ENCODE measurements around the gene LLGL2.

LLGL2 gene

DNA sequence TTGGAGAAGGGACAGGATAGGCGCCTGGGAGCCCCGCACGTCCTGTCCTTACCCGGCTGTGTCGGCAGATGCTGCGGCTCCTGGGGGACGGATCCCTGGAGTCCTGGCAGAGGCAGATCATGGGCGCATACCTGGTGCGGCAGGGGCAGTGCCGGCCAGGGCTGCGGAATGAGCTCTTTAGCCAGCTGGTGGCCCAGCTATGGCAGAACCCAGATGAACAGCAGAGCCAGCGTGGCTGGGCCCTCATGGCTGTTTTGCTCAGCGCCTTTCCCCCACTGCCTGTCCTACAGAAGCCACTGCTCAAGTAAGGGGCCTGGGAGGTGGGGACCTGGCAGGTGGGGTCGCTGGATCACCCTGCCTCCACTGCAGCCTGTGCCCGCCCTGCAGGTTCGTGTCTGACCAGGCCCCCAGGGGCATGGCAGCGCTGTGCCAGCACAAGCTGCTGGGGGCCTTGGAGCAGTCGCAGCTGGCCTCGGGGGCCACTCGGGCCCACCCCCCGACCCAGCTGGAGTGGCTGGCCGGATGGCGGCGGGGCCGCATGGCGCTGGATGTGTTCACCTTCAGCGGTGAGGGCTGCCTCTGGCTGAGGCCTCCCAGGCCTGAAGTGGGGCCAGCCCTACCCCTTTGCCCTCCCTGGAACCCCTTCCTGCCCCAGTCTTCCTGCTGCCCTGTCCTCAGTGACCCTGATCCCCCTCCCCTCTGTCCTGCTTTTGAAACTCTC is 87.6 kb downstream of the LLGL2 start:
- no peak for DNase-seq (ENCODE audit: low read depth)

DNA sequence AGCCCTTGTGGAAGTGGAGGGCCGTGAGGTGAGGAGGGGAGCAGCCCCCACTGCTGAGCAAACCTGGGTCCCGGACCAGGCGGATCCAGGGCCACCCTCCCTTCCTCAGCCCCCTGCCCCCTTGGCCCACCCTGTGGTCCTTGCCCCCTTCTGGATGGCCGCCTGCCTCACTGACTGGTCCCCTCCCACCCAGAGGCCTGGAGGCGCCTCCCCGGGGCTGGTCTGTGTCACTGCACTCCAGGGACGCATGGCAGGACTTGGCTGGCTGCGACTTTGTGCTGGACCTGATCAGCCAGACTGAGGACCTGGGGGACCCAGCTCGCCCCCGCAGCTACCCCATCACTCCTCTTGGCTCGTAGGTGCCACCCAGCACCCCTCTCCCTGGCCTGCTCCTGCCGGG is 88.5 kb downstream of the LLGL2 start:
- no peak for DNase-seq (ENCODE audit: low read depth)

DNA sequence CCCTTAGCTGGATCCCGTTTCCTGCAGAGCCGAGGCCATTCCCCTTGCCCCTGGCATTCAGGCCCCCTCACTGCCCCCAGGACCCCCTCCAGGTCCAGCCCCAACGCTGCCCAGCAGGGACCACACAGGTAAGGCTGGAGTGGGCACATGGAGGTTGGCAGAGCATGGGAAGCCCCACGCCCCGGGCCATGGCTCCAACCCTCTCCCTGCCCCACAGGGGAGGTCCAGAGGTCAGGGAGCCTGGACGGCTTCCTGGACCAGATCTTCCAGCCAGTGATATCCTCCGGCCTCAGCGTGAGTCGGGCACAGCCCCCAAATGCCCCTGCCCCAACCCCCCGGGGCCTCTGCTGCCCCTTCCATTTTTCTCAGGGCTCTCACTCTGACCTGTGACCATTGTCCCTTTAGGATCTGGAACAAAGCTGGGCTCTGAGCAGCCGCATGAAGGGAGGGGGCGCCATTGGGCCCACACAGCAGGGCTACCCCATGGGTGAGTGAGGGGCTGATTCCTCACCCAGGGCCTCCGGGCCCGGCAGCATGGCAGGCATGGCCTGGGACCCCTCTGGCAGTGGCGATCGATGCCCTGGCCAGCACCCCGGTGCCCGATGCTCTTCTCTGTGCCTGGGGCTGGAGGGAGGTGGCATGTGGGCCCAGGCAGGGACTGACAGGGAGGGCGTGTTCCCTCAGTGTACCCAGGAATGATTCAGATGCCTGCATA is 89.2 kb downstream of the LLGL2 start:
- DNase-seq (ENCODE audit: low read depth): no peak

DNA sequence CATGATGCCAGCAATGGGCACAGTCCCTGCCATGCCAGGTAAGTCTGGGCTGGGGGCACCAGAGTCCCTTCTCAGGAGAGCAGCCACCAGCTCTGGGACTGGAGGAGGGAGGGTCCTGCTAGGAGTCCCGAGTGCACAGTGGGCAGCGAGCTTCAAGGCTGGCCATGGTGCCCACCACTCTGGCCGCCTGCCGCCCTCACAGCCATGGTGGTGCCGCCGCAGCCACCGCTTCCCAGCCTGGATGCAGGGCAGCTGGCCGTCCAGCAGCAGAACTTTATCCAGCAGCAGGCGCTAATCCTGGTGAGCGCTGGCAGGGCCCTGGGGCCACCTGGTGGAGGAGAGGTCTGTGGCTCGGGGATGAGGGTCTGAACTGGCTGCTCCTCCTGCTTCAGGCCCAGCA is 89.8 kb downstream of the LLGL2 start:
- no peak for DNase-seq (ENCODE audit: low read depth)

DNA sequence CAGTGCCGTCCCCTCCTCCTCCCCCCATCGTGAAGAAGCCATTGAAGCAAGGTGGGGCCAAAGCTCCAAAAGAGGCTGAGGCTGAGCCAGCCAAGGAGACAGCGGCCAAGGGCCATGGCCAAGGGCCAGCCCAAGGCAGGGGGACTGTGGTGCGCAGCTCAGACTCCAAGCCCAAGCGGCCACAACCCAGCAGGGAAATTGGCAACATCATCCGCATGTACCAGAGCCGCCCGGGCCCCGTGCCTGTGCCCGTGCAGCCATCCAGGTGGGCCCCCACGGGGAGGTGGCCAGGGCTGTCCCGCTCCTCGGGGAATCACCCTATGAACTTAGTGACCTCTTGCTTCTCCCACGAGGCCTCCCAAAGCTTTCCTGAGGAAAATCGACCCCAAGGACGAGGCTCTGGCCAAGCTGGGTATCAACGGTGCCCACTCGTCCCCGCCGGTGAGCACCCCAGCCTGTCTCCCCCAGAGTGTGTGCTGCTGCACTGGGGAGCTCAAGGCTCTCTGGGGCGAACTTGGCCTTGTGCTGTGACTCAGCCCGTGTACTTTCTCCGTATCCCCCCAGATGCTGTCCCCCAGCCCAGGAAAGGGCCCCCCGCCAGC is 91.1 kb downstream of the LLGL2 start:
- DNase-seq (ENCODE audit: low read depth): no peak

DNA sequence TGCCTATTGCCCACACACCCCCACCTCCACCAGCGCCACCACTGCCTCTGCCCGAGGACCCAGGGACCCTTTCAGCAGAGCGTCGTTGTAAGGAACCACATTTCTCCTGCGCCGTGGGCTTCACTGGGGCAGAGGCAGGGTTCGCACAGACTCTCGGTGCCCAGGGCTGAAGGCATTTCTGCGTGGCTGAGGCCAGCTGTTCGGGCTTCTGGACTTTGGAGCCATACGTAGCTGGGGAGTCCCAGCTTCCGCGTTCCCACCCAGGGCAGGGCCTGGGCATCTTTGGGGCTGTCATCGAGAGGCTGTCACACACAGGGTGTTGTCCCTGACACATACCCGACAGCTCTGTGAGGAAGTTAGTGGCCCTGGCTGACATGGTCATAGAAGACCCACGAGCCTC is 91.7 kb downstream of the LLGL2 start:
- no peak for DNase-seq (ENCODE audit: low read depth)

DNA sequence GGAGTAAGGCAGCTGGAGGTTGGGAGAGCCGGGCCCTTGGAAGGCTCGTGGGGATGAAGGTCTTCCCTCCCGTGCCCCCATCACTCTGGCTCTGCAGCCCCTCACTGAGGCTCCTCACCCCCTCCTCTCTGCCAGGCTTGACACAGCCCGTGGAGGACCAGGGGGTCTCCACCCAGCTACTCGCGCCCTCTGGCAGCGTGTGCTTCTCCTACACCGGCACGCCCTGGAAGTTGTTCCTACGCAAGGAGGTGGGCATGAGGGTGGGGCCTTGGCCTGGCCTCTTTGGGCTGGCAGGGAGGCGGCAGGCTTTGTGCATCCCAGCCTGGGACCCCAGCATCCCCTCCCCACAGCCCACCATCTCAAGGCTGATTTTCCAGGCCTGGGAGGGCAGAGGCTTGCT is 92.2 kb downstream of the LLGL2 start:
- DNase-seq (ENCODE audit: low read depth): no peak

DNA sequence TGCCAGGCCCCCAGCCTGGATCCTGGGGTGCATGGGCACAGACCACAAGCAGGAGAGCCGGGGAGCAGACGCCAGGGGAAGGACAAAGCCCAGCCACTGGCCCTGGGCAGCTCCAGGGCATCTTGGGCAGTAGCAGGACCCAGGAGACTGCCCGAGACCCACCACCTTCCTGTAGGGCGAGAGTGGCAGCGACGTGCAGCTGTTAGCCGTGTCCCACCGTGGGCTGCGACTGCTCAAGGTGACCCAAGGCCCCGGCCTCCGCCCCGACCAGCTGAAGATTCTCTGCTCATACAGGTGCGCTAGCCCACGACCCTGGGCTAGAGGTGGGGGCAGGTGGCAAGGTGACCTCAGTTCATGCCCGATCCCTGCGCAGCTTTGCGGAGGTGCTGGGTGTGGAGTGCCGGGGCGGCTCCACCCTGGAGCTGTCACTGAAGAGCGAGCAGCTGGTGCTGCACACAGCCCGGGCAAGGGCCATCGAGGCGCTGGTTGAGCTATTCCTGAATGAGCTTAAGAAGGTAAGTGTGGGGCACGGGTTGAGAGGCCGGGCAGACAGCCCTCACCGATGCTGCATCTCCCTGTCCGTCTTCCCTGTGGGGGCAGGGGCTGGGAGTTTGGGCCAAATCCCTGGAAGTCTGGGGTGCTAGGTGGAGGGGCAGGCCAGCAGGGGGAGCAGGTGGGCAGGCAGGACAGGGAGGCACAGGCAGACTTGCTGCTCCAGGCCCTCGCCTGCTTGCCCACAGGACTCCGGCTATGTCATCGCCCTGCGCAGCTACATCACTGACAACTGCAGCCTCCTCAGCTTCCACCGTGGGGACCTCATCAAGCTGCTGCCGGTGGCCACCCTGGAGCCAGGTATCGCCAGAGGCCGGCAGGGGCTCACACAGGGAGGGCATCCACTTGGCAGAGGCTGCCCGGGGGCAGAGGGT is 94.3 kb downstream of the LLGL2 start:
- DNase-seq (ENCODE audit: low read depth): no peak

DNA sequence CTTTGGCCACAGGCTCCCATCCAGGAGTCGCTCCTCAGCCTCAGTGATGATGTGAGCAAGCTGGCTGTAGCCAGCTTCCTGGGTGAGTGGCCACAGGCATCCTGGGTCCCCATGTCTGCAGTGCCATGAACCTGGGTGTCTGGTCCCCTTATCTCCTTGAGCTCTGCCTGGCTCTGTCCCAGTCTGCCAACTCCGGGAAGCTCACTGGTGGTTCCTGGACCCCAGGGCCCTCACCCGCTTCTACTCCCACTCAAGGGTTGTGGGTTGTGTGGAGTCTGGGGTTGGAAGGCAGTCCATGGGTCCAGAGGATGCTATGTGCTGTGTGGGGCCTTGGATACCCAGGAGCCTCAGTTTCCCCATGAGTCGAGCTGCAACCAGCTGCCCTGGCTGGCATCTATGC is 96.0 kb downstream of the LLGL2 start:
- DNase-seq (ENCODE audit: low read depth): no peak

DNA sequence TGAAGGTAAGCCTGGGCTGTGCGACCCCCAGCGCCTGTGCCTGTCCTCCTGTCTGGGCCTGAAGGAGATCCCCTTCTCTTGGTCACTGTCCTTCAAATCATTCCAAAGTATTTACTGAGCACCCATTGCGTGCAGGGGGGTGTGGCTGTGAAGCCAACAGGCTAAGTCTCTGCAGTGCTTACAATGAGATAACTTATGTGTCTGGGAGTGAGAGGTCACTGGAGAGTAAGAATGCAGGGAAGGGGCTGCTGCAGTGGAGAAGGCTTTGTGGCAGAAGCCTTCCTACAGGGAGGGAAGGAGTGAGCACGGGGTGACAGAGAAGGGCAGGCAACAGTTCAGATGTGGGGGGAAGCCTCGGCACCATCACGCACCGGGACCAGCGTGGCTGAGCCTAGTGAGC is 96.6 kb downstream of the LLGL2 start:
- DNase-seq (ENCODE audit: low read depth): no peak

DNA sequence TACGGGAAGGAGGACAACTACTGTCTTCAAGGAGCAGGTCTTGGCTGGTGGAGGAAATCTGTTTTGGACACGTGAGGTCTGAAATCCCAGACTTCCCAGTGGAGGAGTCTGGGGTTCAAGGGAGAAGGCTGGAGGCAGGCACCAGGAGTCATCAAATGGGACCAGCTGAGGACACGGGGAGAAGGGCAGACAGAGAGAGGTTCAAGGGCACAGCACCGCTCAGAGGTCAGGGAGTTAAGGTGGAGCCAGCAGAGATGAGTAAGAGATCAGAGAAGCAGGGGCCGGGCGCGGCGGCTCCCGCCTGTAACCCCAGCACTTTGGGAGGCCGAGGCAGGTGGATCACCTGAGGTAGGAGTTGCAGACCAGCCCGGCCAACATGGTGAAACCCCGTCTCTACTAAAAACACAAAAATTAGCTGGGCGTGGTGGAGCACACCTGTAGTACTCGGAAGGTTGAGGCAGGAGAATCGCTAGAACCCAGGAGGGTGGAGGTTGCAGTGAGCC is 97.3 kb downstream of the LLGL2 start:
- DNase-seq (ENCODE audit: low read depth): no peak

DNA sequence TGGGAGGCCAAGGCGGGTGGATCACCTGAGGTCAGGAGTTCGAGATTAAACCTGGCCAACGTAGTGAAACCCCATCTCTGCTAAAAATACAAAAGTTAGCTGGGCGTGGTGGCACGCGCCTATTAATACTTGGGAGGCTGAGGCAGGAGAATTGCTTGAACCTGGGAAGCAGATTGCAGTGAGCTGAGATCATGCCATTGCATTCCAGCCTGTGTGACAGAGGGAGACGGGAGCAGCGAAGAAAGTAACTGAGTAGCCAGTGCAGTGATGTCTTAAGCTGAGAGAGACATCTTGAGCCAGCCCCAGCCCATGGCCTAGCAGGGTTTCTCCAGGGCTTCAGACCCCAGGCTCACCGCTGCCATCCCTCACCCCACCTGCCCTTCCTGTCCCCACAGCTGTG is 97.9 kb downstream of the LLGL2 start:
- DNase-seq (ENCODE audit: low read depth): no peak

DNA sequence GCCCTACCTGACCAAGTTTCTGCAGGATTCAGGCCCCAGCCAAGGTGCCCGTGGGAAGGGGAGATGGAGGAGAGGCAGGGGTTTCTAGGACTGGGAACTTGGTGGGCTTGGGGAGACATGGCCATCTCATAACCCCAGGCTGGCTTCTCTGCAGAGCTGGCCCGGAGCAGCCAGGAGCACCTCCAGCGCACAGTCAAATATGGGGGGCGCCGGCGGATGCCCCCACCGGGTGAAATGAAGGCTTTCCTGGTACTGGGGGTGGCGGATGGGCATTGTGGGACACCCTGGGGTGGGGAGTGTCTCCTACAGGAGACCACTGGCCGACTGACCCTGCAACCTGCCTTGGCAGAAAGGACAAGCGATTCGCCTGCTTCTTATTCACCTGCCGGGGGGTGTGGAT is 98.5 kb downstream of the LLGL2 start:
- DNase-seq (ENCODE audit: low read depth): no peak

Data from T follicular helper cell (primary cell).